HEK293 (cell line): Measurements from ENCODE around the gene EFHC1.

Source experiments
- ATF2 ChIP-seq: fragments of 450-650 bp; formaldehyde crosslinking; IDR thresholded peaks from 2 replicates; pipeline ENCODE4 v1.5.1; 2016; ENCODE audit warnings: missing biosample characterization, missing genetic modification characterization, low read depth
- CTCF ChIP-seq: fragments of 450-650 bp; formaldehyde crosslinking; IDR thresholded peaks from 2 replicates; pipeline ENCODE4 v1.5.1; 2016; ENCODE audit warnings: missing biosample characterization, missing genetic modification characterization
- KLF10 ChIP-seq: fragments of 450-650 bp; IDR thresholded peaks from 2 replicates; pipeline ENCODE4 v1.5.1; 2018; ENCODE audit warnings: missing biosample characterization, mild to moderate bottlenecking, missing genetic modification characterization
- MYNN ChIP-seq: fragments of 450-650 bp; formaldehyde crosslinking; IDR thresholded peaks from 2 replicates; pipeline ENCODE4 v1.5.1; 2016; ENCODE audit warnings: missing biosample characterization, missing genetic modification characterization, borderline replicate concordance
- REST ChIP-seq: fragments of 450-650 bp; formaldehyde crosslinking; IDR thresholded peaks from 2 replicates; pipeline ENCODE4 v1.5.1; 2016; ENCODE audit warnings: missing biosample characterization, missing genetic modification characterization
- SCRT2 ChIP-seq: fragments of 450-650 bp; formaldehyde crosslinking; IDR thresholded peaks from 2 replicates; pipeline ENCODE4 v1.5.1; 2016; ENCODE audit warnings: missing biosample characterization, missing genetic modification characterization
- SETDB1 ChIP-seq: IDR thresholded peaks from one replicate; pipeline ENCODE4 v1.6.1; 2017; ENCODE audit warnings: mild to moderate bottlenecking, low read length, moderate library complexity, mixed read lengths; ENCODE audit not compliant: insufficient read length
- SP2 ChIP-seq: fragments of 450-650 bp; formaldehyde crosslinking; IDR thresholded peaks from 2 replicates; pipeline ENCODE4 v1.5.1; 2016; ENCODE audit warnings: missing biosample characterization, missing genetic modification characterization
- TCF7L2 ChIP-seq: IDR thresholded peaks from 2 replicates; pipeline ENCODE4 v1.6.1; 2011; ENCODE audit warnings: low read depth, mild to moderate bottlenecking, inconsistent platforms, low read length, moderate library complexity, borderline replicate concordance
- ZBTB8A ChIP-seq: fragments of 450-650 bp; formaldehyde crosslinking; IDR thresholded peaks from 2 replicates; pipeline ENCODE4 v1.5.1; 2016; ENCODE audit warnings: missing biosample characterization, missing genetic modification characterization
- ZNF121 ChIP-seq: fragments of 450-650 bp; formaldehyde crosslinking; IDR thresholded peaks from 2 replicates; pipeline ENCODE4 v1.5.1; 2016; ENCODE audit warnings: missing biosample characterization, missing genetic modification characterization
- ZNF140 ChIP-seq: fragments of 450-650 bp; formaldehyde crosslinking; IDR thresholded peaks from 2 replicates; pipeline ENCODE4 v1.5.1; 2016; ENCODE audit warnings: missing biosample characterization, missing genetic modification characterization
- ZNF350 ChIP-seq: fragments of 450-650 bp; formaldehyde crosslinking; IDR thresholded peaks from 2 replicates; pipeline ENCODE4 v1.5.0; 2017; ENCODE audit warnings: missing biosample characterization, mild to moderate bottlenecking, missing genetic modification characterization
- ZSCAN23 ChIP-seq: fragments of 450-650 bp; formaldehyde crosslinking; IDR thresholded peaks from 2 replicates; pipeline ENCODE4 v1.5.1; 2016; ENCODE audit warnings: missing biosample characterization, missing genetic modification characterization

- no peak for TF ChIP-seq MYNN (tag by site-specific recombination)
- TF ChIP-seq ZNF350 (tag by site-specific recombination), result no peak
- no peak for TF ChIP-seq REST (tag by site-specific recombination)
- TF ChIP-seq ZNF121 (tag by site-specific recombination), result no peak
- TF ChIP-seq ATF2 (tag by site-specific recombination), result no peak
- no peak for TF ChIP-seq ZBTB8A (tag by site-specific recombination)
- no peak for TF ChIP-seq SCRT2 (tag by site-specific recombination)
- TF ChIP-seq TCF7L2, result no peak
- no peak for TF ChIP-seq CTCF (tag by site-specific recombination)
- TF ChIP-seq ZNF140, result no peak
- no peak for TF ChIP-seq ZSCAN23 (tag by site-specific recombination)
- no peak for TF ChIP-seq SETDB1
- no peak for TF ChIP-seq SP2 (tag by site-specific recombination)
- TF ChIP-seq KLF10 (tag by site-specific recombination), result no peak
These were observed 96.8 kb downstream of the EFHC1 start for GRCh38 chr6:52516943-52517342.
